Activated T-cell treated with anti-CD3 and anti-CD28 coated beads, Interleukin-2, amount 50 U/mL, for 24 hours (primary cell): ENCODE results near the gene IL17B.
"Not testable (repeated sequence)": the region's sequence is repeated elsewhere in the genome, so short reads cannot be mapped to it uniquely, and the experiment has no call there.

ENCODE experiments used
- DNase-seq: peaks from one replicate; pipeline ENCODE4 v3.0.0-alpha.2; 2020
- H3K27ac Mint-ChIP-seq: 2 replicates; pipeline ENCODE4 v1.8.0; 2020; ENCODE audit warnings: mild to moderate bottlenecking, mixed read lengths
- H3K27me3 Mint-ChIP-seq: 2 replicates; pipeline ENCODE4 v1.8.0; 2020; ENCODE audit warnings: mixed read lengths
- H3K36me3 Mint-ChIP-seq: 2 replicates; pipeline ENCODE4 v1.8.0; 2020; ENCODE audit warnings: low read depth, mixed read lengths
- H3K4me1 Mint-ChIP-seq: 2 replicates; pipeline ENCODE4 v1.8.0; 2020; ENCODE audit warnings: low read depth, mixed read lengths
- H3K4me3 Mint-ChIP-seq: 2 replicates; pipeline ENCODE4 v1.8.0; 2020; ENCODE audit warnings: mild to moderate bottlenecking, moderate library complexity, mixed read lengths
- H3K9me3 Mint-ChIP-seq: 2 replicates; pipeline ENCODE4 v1.8.0; 2020; ENCODE audit warnings: mixed read lengths

Gene IL17B

DNA sequence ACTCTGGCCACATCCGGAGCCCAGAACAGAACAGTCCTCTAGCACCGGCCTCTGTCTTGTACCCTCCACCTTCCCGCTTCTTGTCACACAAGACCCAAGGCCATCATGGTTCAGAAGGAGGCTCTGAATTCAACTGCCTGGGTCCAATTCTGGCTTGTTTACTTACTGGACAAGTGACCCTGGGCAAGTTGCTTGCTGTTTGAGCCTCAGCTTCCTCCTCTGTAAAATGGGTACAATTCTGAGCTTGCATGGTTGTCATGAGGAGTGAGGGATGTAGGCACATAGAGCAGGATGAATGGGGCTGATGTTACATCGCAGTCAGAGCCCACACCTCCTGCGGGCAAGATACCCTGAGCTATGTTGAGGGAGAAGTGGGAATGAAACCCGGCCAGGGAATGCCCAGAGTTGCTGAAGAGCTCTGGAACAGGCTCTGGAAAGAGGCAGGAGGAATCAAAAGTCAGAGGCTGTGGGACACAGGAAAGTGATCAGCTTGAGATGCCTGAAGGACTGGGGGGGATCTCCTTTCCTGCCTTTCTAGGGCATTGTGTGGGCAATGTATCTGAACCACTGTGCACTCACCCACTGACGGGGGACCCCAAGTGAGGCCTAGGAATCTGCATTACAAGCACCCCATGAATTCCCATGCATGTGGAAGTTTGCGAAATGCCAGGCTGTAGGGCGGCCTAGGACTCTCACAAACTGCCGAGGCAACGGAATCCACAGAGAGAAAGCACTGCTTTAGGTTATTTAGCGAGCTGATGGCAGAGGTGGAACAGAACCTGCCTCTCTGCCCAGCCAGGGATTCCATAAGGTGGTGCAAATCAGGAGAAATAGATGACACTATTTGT, 29.4 kb upstream of the IL17B start:
- Mint-ChIP-seq H3K4me3 (no peak overlapping the region), H3K9me3 (no peaks in the 10 kb centered on the region), H3K27ac (no peak overlapping the region), H3K27me3 (no peaks in the 10 kb centered on the region), H3K36me3 (no peaks in the 10 kb centered on the region), H3K4me1 (no peaks in the 10 kb centered on the region)
- DNase-seq: no peak

DNA sequence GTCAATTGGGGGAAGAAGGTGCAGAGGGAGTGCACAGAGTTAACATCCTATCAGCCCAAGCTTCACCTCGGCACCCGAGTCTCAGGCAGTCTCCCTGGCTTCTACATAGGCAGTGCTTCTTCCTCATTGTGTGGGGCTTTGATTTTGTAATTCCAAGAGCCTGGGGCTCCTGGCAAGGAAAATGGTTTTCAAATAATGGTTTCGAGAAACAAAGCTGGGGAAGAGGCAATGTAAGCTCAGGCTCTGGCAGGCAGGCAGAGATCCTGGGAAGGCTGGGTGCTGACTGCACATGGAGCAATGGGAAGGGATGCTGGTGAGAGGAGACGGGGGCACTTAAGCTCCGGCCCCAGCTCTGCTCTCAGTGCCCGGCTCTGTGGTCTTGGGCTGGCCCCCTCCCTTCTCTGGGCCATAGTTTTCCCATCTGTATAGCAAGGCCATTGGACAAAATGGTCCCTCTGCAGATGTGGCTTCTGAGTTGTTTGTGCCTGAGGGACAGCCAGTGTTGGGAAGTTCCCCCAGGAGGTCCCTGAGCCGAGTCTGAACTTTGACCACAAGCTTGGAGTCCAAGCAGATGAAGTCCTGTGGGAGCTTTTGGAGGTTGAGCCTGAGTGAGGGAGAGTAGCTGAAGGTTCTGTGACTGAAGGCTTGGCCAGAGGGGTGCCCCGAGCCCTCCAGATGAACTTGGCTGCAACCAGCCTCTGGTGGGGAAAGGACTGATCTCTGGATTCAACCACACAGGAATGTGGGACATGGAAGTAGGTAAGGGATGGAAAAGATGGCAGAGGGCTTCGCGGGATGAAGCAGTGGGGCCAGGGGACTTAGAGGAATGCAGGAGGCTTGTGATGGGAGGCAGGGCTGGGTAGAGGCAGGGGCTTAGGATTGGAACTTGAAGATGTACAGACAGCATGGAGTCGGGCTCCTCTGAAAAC, 28.5 kb upstream of the IL17B start:
- Mint-ChIP-seq H3K27ac (no peak overlapping the region), H3K36me3 (no peaks in the 10 kb centered on the region), H3K9me3 (no peaks in the 10 kb centered on the region), H3K4me1 (no peaks in the 10 kb centered on the region), H3K4me3 (no peak overlapping the region), H3K27me3 (no peaks in the 10 kb centered on the region)
- DNase-seq: no peak

DNA sequence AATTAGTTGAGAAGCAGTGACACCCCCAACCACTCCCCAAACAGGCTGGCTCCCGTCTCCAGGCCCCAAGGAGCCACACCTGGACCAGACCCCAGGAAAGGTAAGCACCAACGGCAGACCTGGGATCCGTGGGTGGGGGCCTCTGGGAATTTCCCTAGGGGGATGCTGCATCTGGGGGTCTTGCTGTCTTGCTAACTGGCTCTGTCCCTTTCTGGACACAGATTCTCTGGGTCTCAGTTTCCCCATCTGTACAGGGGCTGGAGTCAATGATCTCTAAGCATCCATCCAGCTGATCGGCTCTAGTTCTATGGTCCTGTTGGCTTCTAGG, 27.9 kb upstream of the IL17B start:
- Mint-ChIP-seq H3K27ac (no peak overlapping the region), H3K4me1 (no peaks in the 10 kb centered on the region), H3K36me3 (no peaks in the 10 kb centered on the region)

DNA sequence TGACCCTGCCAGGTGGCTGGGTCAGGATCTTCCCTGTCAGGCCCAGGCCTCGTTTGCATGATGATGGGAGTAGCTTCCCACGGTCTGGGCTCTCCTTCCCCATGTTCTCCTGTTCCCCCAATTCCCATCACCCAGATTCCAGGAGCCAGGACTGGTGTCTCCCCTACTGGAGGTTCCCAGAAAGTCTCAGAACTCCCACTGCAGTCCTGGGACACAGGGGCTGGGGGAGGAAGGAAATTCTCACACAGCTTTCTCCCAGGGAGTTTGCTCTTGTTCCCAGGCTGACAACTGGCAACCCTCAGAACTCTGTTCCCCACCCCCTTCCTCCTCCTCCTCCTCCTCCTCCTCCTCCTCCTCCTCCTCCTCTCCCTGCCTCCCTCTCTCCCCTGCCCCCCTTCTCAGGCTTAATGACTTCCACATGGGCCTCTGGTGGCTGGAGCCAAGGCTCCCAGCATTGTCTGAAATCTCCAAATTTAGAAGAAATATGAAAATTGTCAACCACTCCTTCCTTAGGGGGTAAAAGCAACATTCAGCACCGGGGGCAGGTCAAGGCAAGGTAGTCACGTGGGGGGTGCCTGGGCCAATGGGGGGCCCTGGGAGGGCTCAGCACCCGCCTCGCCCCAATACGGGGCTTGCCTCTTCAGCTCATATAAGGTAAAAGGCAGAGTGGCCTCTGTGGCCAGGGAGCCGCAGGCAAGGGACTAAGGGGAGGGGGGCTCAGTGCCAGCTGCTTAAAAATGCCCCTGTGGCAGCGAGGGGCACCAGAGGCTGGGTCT, 27.3 kb upstream of the IL17B start:
- H3K27ac Mint-ChIP-seq: no peak overlapping the region
- H3K4me1 Mint-ChIP-seq: no peaks in the 10 kb centered on the region
- no peak overlapping the region for H3K4me3 Mint-ChIP-seq
- no peak for DNase-seq
- no peaks in the 10 kb centered on the region for H3K9me3 Mint-ChIP-seq
- H3K27me3 Mint-ChIP-seq: no peaks in the 10 kb centered on the region
- no peaks in the 10 kb centered on the region for H3K36me3 Mint-ChIP-seq

More for the DNA sequence above, 27.9 kb upstream of the IL17B start:
- no peak overlapping the region for H3K4me3 Mint-ChIP-seq
- DNase-seq: no peak
- H3K9me3 Mint-ChIP-seq: no peaks in the 10 kb centered on the region
- H3K27me3 Mint-ChIP-seq: no peaks in the 10 kb centered on the region

DNA sequence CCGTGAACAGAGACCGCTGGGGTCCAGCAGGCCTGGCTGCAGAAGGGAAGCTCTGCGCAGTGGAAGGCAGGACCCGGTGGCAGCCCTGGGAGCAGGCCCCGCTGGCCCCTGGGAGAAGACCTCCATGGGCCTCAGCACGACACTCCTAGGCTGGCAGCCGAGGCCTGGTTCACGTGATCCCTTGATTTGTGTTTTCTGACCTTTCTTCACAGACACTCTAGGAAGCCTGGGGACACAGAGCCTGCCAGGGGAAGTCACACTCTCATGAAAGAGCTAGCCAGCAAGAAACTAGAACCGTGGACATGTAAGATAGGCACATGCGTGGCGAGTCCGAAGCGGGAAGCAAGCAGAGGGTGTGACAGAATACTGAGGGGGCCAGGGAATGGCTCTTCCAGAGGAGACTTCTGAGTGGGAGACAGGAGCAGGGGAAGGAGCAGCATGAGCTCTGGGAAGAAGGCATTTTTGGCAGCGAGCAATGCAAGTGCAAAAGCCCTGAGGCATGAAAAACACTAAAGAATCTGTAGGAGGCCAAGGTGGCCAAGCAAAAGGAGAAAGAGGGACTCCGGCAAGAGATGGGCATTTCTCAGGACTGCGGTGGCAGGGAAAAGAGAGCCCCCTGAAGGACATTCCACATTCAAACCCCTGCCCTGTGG, 26.6 kb upstream of the IL17B start:
- no peaks in the 10 kb centered on the region for H3K9me3 Mint-ChIP-seq
- H3K4me1 Mint-ChIP-seq: no peaks in the 10 kb centered on the region
- H3K36me3 Mint-ChIP-seq: no peaks in the 10 kb centered on the region
- peaks cover 3% of the 10 kb centered on the region for H3K27me3 Mint-ChIP-seq
- H3K4me3 Mint-ChIP-seq: no peak overlapping the region
- H3K27ac Mint-ChIP-seq: no peak overlapping the region
- DNase-seq: no peak

DNA sequence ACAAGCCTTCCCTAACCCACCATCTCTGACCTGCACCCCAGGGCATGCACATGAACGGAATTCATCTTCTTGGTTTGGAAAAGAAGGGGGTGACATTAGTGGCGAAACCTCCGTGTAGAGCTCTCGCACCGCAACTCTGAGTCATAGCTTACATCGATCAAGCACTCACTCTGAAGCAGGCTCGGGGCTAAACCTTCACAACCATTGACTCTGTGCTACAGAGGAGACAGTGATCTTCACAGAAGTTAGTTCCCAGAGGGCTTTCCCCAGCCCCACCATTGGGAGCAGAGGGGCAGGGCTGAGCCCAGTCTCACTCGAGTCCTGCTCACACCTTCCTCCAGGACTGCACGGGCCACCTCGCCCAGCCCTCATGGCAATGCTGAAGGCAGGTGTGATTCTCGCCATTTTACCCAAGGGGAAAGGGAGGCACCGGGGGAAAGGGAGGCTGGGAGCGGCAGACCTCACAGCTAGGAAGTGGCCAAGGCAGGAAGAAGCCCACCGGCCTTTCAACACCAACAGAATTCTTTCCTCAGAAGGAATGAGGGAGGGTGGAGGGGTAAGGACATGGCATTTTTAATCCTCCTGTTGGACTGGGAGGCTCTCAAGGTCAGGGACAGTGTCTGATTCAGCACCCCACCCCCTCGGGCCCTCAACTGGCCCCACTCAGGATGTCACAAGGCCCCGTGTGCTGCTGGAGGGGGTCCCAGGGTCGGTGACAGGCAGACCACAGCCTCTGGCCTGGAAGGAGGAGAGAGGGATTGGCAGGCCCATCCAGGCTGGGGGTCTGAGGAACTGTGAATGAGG, 25.9 kb upstream of the IL17B start:
- no peaks in the 10 kb centered on the region for H3K36me3 Mint-ChIP-seq
- no peaks in the 10 kb centered on the region for H3K9me3 Mint-ChIP-seq
- peaks cover 3% of the 10 kb centered on the region for H3K27me3 Mint-ChIP-seq
- H3K4me3 Mint-ChIP-seq: no peak overlapping the region
- no peaks in the 10 kb centered on the region for H3K4me1 Mint-ChIP-seq
- H3K27ac Mint-ChIP-seq: no peak overlapping the region
- no peak for DNase-seq

DNA sequence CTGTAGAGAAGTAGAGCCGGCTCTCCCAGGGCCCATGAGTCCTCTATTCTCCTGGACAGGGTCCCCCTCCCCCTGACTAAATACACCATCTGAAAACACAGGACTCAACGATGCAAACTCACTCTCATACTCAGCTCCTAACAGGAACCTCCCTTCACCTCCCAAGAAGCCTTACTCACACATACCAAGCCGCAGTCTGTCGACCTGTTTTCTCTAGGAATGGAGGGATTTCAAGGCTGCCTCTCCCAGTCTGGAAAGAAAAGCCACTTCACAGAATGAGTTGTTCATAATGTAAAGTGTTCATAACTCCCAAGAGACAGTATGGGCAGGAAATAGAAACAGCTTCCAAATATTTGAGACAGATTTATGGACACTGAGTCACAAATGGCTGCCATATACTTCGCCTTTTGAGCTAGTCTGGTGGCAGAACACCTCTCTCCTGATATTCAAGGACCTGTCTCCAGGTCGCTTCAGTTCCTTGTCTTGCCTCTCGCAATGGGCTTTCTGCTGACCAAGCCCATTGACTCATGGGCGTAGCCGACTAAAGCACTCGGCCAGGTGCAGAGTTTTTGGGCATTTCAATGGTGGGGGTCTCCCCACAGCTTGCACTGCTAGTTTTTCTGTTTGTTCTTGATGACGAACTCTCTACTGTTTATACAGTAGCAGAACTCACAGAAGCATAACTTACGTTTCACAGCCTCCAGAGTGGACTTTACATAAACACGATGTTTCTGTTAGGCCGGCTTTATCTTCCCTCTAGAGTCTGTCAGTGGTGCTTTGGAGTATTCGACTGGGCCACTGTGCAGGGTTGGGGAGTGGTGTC, 25.0 kb upstream of the IL17B start:
- Mint-ChIP-seq H3K27ac (no peak overlapping the region), H3K4me1 (no peaks in the 10 kb centered on the region), H3K36me3 (no peaks in the 10 kb centered on the region), H3K4me3 (no peak overlapping the region), H3K9me3 (no peaks in the 10 kb centered on the region), H3K27me3 (peaks cover 3% of the 10 kb centered on the region)
- DNase-seq: no peak

DNA sequence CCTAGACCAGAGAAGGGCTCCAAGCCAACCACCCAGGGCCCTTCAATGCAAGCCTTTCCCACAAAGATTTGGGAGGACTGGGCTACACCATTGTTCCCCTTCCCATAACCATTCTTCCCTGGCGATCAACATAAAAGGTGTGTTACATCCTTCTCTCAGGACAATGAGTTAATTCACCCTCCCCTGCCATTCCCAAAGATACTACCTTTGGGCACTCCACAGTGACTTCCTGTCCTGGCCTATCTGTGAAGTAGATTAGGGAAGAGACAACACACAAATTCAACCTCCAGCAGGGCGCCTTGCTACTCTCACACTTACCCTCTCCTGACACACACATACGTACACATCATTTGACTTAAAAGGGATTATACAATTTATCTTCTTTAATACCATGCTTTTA, 23.2 kb upstream of the IL17B start:
- Mint-ChIP-seq H3K4me3 (no peak overlapping the region), H3K4me1 (no peaks in the 10 kb centered on the region), H3K27me3 (peaks cover 3% of the 10 kb centered on the region), H3K9me3 (no peaks in the 10 kb centered on the region), H3K36me3 (no peaks in the 10 kb centered on the region), H3K27ac (no peak overlapping the region)
- no peak for DNase-seq

DNA sequence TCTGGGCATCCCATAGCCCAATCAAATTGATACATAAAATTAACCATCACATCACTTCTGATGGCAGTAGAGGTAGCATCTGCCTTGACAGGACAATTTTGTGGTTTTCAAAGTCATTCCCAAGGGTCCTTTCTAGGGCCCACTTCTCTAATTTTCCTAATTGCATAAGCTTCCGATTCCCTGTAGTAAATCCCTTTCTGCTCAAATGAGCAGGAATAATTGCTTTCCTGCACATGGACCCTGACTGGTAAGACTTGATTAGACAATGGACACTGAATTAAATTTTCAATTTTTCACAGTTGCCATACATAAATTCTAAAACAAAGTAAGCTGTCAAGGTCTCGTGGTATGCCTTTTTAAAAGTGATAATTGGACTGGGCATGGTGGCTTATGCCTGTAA, 22.0 kb upstream of the IL17B start:
- Mint-ChIP-seq H3K27me3 (peaks cover 3% of the 10 kb centered on the region), H3K4me1 (no peaks in the 10 kb centered on the region), H3K36me3 (no peaks in the 10 kb centered on the region), H3K27ac (no peak overlapping the region), H3K4me3 (no peak overlapping the region), H3K9me3 (no peaks in the 10 kb centered on the region)
- no peak for DNase-seq

DNA sequence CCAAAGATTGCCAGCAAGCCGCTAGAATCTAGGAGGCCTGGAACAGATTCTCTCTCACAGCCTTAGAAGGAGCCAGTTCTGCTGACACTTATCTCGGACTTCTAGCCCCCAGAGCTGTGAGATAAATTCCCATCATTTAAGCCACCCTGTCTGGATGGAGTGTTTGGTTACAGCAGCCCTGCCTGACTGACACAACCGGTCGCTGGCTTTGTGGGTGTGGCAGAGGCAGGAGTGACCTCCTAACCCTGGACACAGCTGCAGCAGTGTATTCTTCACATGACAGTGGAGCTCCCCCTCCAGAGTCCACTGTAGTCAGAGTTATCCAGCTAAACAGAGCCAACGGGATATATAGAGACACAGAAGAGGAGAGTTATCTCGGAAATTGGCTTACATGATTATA, 21.2 kb upstream of the IL17B start:
- H3K9me3 Mint-ChIP-seq: no peaks in the 10 kb centered on the region
- no peak overlapping the region for H3K27ac Mint-ChIP-seq
- no peak for DNase-seq
- H3K4me3 Mint-ChIP-seq: no peak overlapping the region
- peaks cover 3% of the 10 kb centered on the region for H3K27me3 Mint-ChIP-seq
- no peaks in the 10 kb centered on the region for H3K4me1 Mint-ChIP-seq
- no peaks in the 10 kb centered on the region for H3K36me3 Mint-ChIP-seq

DNA sequence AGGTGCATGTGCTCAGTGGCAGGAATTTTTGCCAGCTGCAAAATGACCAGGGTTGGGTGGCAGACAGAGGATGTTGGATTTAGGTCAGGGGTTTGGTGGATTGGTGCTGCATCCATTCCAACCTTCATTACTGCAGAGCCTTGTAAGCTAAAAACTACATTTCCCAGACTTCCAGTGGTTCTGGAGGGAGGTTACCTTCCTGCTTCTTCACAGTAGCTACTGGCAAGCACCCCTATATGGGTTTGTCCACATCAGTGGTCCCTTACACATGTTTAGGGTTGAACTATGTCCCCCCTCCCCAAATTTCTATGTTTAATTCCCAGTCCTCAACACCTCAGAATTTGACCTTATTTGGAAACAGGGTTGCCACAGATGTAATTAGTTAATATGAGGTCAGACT, 20.7 kb upstream of the IL17B start:
- Mint-ChIP-seq H3K9me3 (no peaks in the 10 kb centered on the region), H3K27me3 (peaks cover 3% of the 10 kb centered on the region), H3K4me3 (no peak overlapping the region), H3K27ac (no peak overlapping the region), H3K4me1 (no peaks in the 10 kb centered on the region), H3K36me3 (no peaks in the 10 kb centered on the region)
- DNase-seq: no peak

DNA sequence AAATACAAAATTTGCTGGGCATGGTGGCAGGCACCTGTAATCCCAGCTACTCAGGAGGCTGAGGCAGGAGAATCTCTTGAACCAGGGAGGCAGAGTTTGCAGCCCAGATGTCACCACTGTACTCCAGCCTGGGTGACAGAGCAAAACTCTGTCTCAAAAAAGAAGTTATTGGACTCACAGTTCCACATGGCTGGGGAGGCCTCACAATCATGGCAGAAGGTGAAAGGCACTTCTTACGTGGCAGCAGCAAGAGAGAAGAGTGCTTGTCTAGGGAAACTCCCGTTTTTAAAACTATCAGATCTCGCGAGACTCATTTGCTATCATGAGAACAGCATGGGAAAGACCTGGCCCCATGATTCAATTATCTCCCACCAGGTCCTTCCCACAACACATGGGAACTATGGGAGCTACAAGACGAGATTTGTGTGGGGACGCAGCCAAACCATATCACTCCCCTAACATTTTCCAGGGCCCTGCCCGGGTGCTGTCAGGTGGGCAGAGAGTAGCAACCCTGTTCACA, 19.7 kb upstream of the IL17B start:
- H3K27ac Mint-ChIP-seq, H3K36me3 Mint-ChIP-seq, H3K4me1 Mint-ChIP-seq, H3K9me3 Mint-ChIP-seq, H3K4me3 Mint-ChIP-seq, DNase-seq, H3K27me3 Mint-ChIP-seq: not testable (repeated sequence)

DNA sequence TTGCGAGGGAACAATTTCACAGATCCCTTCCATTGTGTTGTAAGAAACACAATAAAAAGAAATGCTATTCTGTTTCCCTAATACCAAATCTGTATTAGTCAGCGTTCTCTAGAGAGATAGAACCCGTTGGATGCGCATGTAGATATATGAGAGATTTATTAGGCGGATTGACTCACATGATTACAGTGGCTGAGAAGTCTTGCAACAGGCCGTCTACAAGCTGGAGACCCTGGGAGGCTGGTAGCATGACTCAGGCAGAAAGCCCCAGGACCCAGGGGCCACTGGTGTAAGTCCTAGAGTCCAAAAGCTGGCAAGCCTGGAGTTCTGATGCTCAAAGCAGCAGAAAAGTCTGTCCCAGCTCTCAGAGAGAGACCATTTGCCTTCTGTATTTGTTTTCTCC, 18.4 kb upstream of the IL17B start:
- no peak for DNase-seq
- H3K4me1 Mint-ChIP-seq: no peaks in the 10 kb centered on the region

More for the DNA sequence above, 18.4 kb upstream of the IL17B start:
- Mint-ChIP-seq H3K9me3 (no peaks in the 10 kb centered on the region), H3K27me3 (peaks cover 3% of the 10 kb centered on the region), H3K36me3 (no peaks in the 10 kb centered on the region), H3K27ac (no peak overlapping the region), H3K4me3 (no peak overlapping the region)
